RWPE1 (cell line): ENCODE measurements around the gene GALNT1.

Experiments
- CTCF ChIA-PET: fragments of 350-600 bp; sonication (Branson Sonifier 250); formaldehyde crosslinking; extraction: SDS; loops from one replicate; lab custom pipeline; 2021; lab: Yijun Ruan, JAX
- POLR2A ChIA-PET: fragments of 400-600 bp; formaldehyde crosslinking; extraction: SDS; loops from one replicate; lab custom pipeline; 2020; ENCODE audit warnings: antibody characterized with exemption; ENCODE audit not compliant: low non-redundant PET; lab: Yijun Ruan, JAX
- DNase-seq: peaks from one replicate; pipeline ENCODE4 v3.0.0; 2012; ENCODE audit warnings: low spot score
- H3K27ac ChIP-seq: fragments of 450-650 bp; 2 replicates; pipeline ENCODE4 v1.5.1; 2017
- TF ChIP-seq, protein P1 (sequence below): fragments of 450-650 bp; conservative IDR thresholded peaks from 2 replicates; pipeline ENCODE4 v1.5.1; 2017; ENCODE audit warnings: low read depth, mild to moderate bottlenecking

The GALNT1 gene

DNA sequence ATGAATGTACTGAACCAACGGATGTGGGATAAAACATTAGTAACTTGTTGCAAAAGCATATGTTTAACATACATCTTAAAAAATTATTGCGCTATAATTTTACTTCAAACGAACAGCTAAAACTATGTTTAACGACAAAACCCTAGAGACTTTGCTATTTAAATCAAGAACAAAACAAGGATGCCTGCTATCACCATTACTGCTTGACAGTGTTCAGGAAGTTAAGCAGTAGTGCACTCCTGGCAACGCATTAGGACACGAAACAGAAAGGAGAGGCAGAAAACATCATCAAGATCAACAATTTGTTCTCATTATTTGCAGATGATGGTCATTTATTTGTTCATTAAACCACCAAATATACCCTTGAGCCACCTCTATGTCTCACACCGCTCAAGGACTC, 151.9 kb downstream of the GALNT1 start:
- DNase-seq = no peak
- CTCF ChIA-PET = no interaction called here
- H3K27ac ChIP-seq = no peak overlapping the region
- POLR2A ChIA-PET = no interaction called here
- TF ChIP-seq, protein P1, sequence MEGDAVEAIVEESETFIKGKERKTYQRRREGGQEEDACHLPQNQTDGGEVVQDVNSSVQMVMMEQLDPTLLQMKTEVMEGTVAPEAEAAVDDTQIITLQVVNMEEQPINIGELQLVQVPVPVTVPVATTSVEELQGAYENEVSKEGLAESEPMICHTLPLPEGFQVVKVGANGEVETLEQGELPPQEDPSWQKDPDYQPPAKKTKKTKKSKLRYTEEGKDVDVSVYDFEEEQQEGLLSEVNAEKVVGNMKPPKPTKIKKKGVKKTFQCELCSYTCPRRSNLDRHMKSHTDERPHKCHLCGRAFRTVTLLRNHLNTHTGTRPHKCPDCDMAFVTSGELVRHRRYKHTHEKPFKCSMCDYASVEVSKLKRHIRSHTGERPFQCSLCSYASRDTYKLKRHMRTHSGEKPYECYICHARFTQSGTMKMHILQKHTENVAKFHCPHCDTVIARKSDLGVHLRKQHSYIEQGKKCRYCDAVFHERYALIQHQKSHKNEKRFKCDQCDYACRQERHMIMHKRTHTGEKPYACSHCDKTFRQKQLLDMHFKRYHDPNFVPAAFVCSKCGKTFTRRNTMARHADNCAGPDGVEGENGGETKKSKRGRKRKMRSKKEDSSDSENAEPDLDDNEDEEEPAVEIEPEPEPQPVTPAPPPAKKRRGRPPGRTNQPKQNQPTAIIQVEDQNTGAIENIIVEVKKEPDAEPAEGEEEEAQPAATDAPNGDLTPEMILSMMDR = no peak

DNA sequence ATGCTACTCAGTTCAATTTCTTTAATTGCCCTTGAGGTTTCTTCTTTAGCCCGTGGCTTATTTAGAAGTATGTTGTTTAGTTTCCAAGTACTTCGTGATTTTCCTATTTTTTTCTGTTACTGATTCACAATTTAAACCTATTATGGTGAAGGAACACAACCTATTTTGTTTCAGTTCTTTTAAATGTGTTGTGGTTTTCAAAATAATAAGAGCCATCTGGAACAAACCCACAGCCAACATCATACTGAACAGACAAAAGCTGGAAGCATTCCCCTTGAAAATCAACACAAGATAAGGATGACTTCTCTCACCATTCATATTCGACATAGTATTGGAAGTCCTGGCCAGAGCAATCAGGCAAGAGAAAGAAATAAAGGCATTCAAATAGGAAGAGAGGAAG, 155.2 kb downstream of the GALNT1 start:
- ChIA-PET CTCF (no interaction called here), POLR2A (no interaction called here)
- H3K27ac ChIP-seq = no peak overlapping the region
- TF ChIP-seq, protein P1 = no peak
- no peak for DNase-seq

DNA sequence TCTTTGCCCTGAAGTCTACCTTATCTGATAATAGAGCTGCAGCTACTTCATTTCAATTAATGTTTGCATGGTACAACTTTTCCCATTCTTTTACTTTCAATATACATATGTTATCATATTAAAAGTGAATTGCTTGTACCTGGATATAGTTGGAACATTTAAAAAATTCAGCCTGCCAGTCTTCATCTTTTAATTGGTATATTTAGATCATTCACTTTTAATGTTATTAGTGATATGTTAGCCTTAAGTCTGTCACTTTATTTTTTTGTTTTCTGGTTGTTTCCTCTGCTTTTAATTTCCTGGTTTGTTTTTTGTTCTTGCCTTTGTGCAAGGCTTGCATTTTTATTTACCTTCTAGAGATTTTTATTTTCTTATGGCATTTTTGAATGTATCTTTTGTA, 158.2 kb downstream of the GALNT1 start:
- H3K27ac ChIP-seq = no peak overlapping the region
- ChIA-PET POLR2A (no interaction called here), CTCF (no interaction called here)
- no peak for DNase-seq
- TF ChIP-seq, protein P1 = no peak

DNA sequence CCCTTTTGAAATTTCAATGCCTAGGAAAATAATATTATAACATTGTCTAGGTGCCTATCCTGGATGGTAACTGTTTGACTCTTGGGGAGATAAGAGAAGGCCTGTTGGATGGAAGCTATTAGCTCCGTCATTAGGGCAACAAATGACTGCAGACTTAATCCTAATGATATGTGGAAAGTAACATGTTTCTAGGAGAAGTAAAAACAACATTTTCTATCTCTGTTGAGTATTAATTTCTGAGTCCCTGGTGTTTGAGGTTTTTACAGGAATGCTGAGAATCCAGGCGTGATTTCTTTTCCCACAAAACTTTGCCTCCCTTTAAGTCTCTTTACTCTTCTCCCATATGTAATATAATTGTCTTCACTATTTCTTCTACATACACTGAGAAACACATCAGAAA, 159.1 kb downstream of the GALNT1 start:
- TF ChIP-seq, protein P1 = no peak

DNA sequence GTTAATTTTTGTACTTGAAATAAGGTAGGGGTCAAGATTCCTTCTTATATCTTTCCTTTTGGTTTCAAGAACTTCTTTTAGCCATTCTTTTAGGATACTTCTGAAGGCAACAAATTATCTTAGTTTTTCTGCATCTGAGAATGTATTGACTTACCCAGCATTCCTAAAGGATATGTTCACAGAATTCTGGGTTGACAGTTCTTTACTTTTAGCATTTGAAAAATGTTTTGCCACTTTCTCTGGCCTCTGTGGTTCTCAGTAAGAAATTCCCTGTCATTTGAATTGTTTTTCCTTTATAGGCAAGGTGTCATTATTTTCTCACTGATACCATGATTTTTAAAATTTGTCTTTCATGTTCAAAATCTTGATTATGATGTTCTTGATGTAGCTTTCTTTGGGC, 162.4 kb downstream of the GALNT1 start:
- DNase-seq = no peak
- POLR2A ChIA-PET = no interaction called here
- TF ChIP-seq, protein P1 = no peak
- no peak overlapping the region for H3K27ac ChIP-seq
- CTCF ChIA-PET = no interaction called here

More for the DNA sequence above, 159.1 kb downstream of the GALNT1 start:
- DNase-seq = no peak
- H3K27ac ChIP-seq = no peak overlapping the region
- POLR2A ChIA-PET = no interaction called here
- CTCF ChIA-PET = interaction anchor here (0.5 kb wide), 1 partner anchor 38 kb away, joined by 7 read pairs; no protein-coding TSS in a partner anchor

DNA sequence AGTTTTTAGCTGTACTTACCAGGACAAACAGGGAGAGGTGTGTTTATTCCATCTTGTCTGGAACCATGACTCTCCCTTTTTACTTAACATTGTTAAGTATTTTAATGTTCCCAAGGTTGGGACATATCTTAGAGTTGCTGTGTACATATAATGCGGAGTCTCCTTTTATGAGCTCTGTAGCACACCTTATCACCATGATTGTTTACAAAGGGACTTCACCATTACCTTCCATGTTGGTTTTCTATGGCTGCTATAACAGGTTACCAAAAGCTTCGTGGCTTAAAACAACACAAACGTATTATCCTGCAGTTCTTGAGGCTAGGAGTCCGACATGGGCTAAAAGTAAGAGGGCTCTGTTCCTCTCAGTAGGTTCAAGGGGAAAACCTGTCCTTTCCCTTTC, 164.3 kb downstream of the GALNT1 start:
- ChIA-PET CTCF (no interaction called here), POLR2A (no interaction called here)
- H3K27ac ChIP-seq = no peak overlapping the region
- TF ChIP-seq, protein P1 = no peak
- no peak for DNase-seq
